WTC11 (cell line): ENCODE results near the gene SRGAP1. TPM values are rescaled to one million over a fixed set of nuclear protein-coding genes. Genes with fewer than 3 reads are reported as not detected.
"Not testable (repeated sequence)": the region's sequence is repeated elsewhere in the genome, so short reads cannot be mapped to it uniquely, and the experiment has no call there.

Experiments
- ATAC-seq: fragments of 200-7000 bp; cut with Tn5 transposase; 2 replicates; pipeline ENCODE4 v1.10.0; 2021; ENCODE audit warnings: mild to moderate bottlenecking, moderate library complexity
- CTCF ChIA-PET: fragments of 300-600 bp; sonication (Branson Sonifier 250); formaldehyde crosslinking; loops from one replicate; lab custom pipeline; 2021; ENCODE audit warnings: antibody characterized with exemption; lab: Charles Lee
- POLR2A ChIA-PET: fragments of 350-600 bp; sonication (Branson Sonifier 250); formaldehyde crosslinking; loops from one replicate; lab custom pipeline; 2021; ENCODE audit warnings: antibody characterized with exemption; lab: Charles Lee
- DNase-seq: peaks from one replicate; pipeline ENCODE4 v3.0.0; 2021; ENCODE audit warnings: low spot score
- H3K27ac Mint-ChIP-seq: 2 replicates; pipeline ENCODE4 v1.8.0; 2021; ENCODE audit warnings: mixed read lengths
- H3K27me3 Mint-ChIP-seq: 2 replicates; pipeline ENCODE4 v1.8.0; 2021; ENCODE audit warnings: low read depth, mild to moderate bottlenecking, moderate library complexity, mixed read lengths
- H3K36me3 Mint-ChIP-seq: 2 replicates; pipeline ENCODE4 v1.8.0; 2021; ENCODE audit warnings: mixed read lengths
- H3K4me1 Mint-ChIP-seq: 2 replicates; pipeline ENCODE4 v1.8.0; 2022; ENCODE audit warnings: mixed read lengths
- H3K4me3 Mint-ChIP-seq: 2 replicates; pipeline ENCODE4 v1.8.0; 2021; ENCODE audit warnings: mild to moderate bottlenecking, moderate library complexity, mixed read lengths
- H3K9me3 Mint-ChIP-seq: 2 replicates; pipeline ENCODE4 v1.8.0; 2021; ENCODE audit warnings: mixed read lengths
- ATF2 ChIP-seq: sonication (generic); formaldehyde crosslinking; IDR thresholded peaks from 2 replicates; pipeline ENCODE4 v1.8.1; 2022; ENCODE audit warnings: low read depth, missing genetic modification reagents, borderline replicate concordance
- CREB1 ChIP-seq: sonication (generic); formaldehyde crosslinking; IDR thresholded peaks from 2 replicates; pipeline ENCODE4 v1.8.0; 2023; ENCODE audit warnings: mild to moderate bottlenecking, missing genetic modification reagents
- ELF4 ChIP-seq: sonication (generic); formaldehyde crosslinking; IDR thresholded peaks from 2 replicates; pipeline ENCODE4 v1.8.1; 2022; ENCODE audit warnings: low read depth, mild to moderate bottlenecking, moderate library complexity, missing genetic modification reagents
- GABPB1 ChIP-seq: sonication (generic); formaldehyde crosslinking; IDR thresholded peaks from 2 replicates; pipeline ENCODE4 v1.8.1; 2023; ENCODE audit warnings: mild to moderate bottlenecking, missing genetic modification reagents
- MXD4 ChIP-seq: fragments of 250-450 bp; sonication (Bioruptor Pico); IDR thresholded peaks from 2 replicates; pipeline ENCODE4 v1.8.0; 2021; ENCODE audit warnings: mild to moderate bottlenecking, moderate library complexity, borderline replicate concordance
- MYBL2 ChIP-seq: sonication (generic); formaldehyde crosslinking; IDR thresholded peaks from 2 replicates; pipeline ENCODE4 v1.8.1; 2023; ENCODE audit warnings: mild to moderate bottlenecking, moderate library complexity, missing genetic modification reagents
- NR2C2 ChIP-seq: sonication (generic); formaldehyde crosslinking; IDR thresholded peaks from 2 replicates; pipeline ENCODE4 v1.8.0; 2022; ENCODE audit warnings: mild to moderate bottlenecking, missing genetic modification reagents
- OVOL2 ChIP-seq: fragments of 250-450 bp; sonication (Bioruptor Pico); IDR thresholded peaks from 2 replicates; pipeline ENCODE4 v1.9.0; 2021; ENCODE audit warnings: mild to moderate bottlenecking, borderline replicate concordance
- SOX15 ChIP-seq: fragments of 250-450 bp; sonication (Bioruptor Pico); IDR thresholded peaks from 2 replicates; pipeline ENCODE4 v1.9.0; 2021; ENCODE audit warnings: mild to moderate bottlenecking
- SP1 ChIP-seq: sonication (generic); formaldehyde crosslinking; conservative IDR thresholded peaks from 2 replicates; pipeline ENCODE4 v1.8.1; 2022; ENCODE audit warnings: missing genetic modification reagents
- ZNF263 ChIP-seq: sonication (generic); formaldehyde crosslinking; IDR thresholded peaks from 2 replicates; pipeline ENCODE4 v1.8.1; 2022; ENCODE audit warnings: low read depth, mild to moderate bottlenecking, moderate library complexity, missing genetic modification reagents
- total RNA-seq: library from RNA; stranded (reverse); gene quantifications from 3 replicates; pipeline ENCODE4 v1.2.3, GENCODE V29; 2021
- TF ChIP-seq, protein P1 (sequence below): fragments of 250-450 bp; sonication (Bioruptor Pico); IDR thresholded peaks from 2 replicates; pipeline ENCODE4 v1.9.0; 2021; ENCODE audit warnings: mild to moderate bottlenecking

Gene SRGAP1
- total RNA-seq, 1 experiment from 2014 or later, result 10.3 TPM

DNA sequence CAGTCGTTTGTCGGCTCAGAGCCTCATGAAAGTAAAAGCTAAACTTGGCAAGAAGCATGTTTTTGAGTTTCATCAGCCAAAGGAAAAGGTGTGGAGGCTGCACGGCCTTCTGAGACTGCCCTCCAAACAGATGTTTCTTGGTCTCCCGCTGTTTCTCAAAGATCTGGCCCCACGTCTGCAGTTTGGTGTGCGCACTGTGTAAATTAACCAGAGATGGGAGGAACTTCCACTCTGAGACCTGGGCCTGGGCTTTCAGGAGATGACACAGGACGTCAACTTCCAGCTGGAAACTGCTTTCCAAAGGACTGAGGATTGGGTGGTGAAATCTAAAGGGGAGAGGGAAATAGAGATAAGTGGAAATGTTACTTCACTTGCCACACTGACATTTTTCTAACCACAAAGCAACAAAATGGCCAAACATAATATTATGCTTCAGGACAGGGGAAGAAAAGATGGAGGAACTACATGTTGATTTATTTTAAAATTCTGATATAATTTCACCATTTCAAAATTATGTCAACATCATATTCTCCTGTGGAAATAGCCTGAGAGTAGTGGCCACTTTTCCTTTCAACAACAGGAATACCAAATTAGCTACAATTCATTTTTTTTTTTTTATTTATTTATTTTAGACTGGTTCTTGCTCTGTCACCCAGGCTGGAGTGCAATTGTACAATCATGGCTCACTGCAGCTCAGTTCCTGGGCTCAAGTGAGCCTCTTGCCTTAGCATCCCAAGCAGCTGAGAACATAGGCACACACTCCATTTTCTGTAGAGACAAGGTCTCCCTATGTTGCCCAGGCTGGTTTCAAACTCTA lies 350.0 kb downstream of the SRGAP1 start (continued):
- TF ChIP-seq SOX15 (no peak), MYBL2 (CRISPR knock-in tag) (no peak), GABPB1 (CRISPR knock-in tag) (no peak)

GRCh38 chr12:64195841-64196240 lies 351.3 kb downstream of the SRGAP1 start:
- POLR2A ChIA-PET, H3K27ac Mint-ChIP-seq, CTCF ChIA-PET, H3K9me3 Mint-ChIP-seq, ATAC-seq, H3K27me3 Mint-ChIP-seq, H3K4me1 Mint-ChIP-seq: not testable (repeated sequence)
- peak overlapping the region; percentile 72 for H3K4me3 Mint-ChIP-seq
- DNase-seq, result peak; percentile 61
- peaks cover 20% of the 10 kb centered on the region for H3K36me3 Mint-ChIP-seq

DNA sequence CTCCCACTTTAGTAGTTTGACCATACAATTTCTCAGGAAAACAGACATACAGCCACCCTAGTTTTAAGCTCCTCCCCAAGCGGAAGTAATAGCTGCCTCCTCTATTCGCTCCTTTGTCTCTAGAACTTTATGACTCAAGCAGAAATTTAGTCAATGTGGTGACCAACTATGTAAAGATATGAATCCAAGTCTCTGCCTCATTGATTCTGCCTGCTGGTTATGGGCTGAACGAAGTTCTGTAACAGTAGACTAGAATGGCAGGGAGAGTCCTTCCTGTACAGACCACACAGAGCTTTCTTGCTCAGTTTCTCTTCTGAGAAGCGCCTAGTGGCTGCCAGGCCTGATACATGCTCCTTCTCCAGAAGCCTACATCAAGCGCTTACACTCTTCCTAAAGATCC lies 358.5 kb downstream of the SRGAP1 start:
- Mint-ChIP-seq H3K36me3 (peaks cover 22% of the 10 kb centered on the region), H3K4me1 (no peaks in the 10 kb centered on the region), H3K27ac (no peak overlapping the region), H3K27me3 (no peaks in the 10 kb centered on the region), H3K9me3 (peaks cover 9% of the 10 kb centered on the region), H3K4me3 (no peak overlapping the region)
- ChIA-PET POLR2A (interaction anchor here (0.6 kb wide), 1 partner anchor 348 kb away, joined by 5 read pairs; no protein-coding TSS in a partner anchor), CTCF (no interaction called here)
- no peak for ATAC-seq
- no peak for DNase-seq
- TF ChIP-seq ATF2 (CRISPR knock-in tag), result no peak
- no peak for TF ChIP-seq OVOL2 (CRISPR knock-in tag)
- TF ChIP-seq, all 79 proteins: peak for 0

DNA sequence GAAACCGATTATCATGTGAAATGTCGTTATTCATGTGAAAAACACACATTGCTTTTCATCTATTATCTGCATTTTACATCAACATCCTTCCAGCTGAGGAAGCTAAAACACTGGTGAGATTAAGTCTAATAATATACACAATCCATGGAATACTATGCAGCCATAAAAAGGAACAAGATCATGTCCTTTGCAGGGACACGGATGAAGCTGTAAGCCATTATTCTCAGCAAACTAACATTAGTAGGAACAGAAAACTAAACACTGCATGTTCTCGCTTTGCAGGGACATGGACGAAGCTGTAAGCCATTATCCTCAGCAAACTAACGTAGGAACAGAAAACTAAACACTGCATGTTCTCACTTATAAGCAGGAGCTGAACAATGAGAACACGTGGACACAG lies 359.3 kb downstream of the SRGAP1 start:
- H3K27ac Mint-ChIP-seq, result no peak overlapping the region
- ATAC-seq (no peak), DNase-seq (no peak)
- H3K9me3 Mint-ChIP-seq, result peaks cover 9% of the 10 kb centered on the region
- no peaks in the 10 kb centered on the region for H3K4me1 Mint-ChIP-seq
- POLR2A ChIA-PET, result no interaction called here
- H3K36me3 Mint-ChIP-seq, result peaks cover 19% of the 10 kb centered on the region
- TF ChIP-seq MXD4 (CRISPR knock-in tag), result no peak
- TF ChIP-seq, all 79 proteins: peak for 0
- H3K27me3 Mint-ChIP-seq, result no peaks in the 10 kb centered on the region
- no peak overlapping the region for H3K4me3 Mint-ChIP-seq
- CTCF ChIA-PET, result no interaction called here

DNA sequence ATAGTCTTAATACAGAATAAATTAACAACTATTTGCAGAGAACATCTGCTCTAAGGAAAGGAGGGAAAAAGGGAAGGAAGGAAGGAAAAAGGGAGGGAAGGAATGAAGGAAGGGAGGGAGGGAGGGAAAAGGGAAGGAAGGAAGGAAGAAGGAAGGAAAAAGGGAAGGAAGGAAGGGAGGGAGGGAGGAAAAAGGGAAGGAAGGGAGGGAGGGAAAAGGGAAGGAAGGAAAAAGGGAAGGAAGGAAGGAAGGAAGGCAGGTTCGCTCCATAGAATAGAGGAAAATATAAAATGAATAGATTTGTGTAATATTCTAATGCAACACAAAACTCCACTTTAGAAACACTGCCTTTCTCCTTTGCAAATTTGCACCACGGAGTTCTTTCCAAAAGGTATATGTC lies 361.0 kb downstream of the SRGAP1 start:
- Mint-ChIP-seq H3K27ac (no peak overlapping the region), H3K4me3 (no peak overlapping the region), H3K4me1 (no peaks in the 10 kb centered on the region), H3K36me3 (peaks cover 19% of the 10 kb centered on the region), H3K9me3 (peaks cover 9% of the 10 kb centered on the region), H3K27me3 (no peaks in the 10 kb centered on the region)
- ATAC-seq, result no peak
- no peak for TF ChIP-seq SP1 (CRISPR knock-in tag)
- TF ChIP-seq CREB1, result no peak
- TF ChIP-seq MXD4 (CRISPR knock-in tag), result no peak
- no peak for TF ChIP-seq NR2C2 (CRISPR knock-in tag)
- no peak for TF ChIP-seq ZNF263
- TF ChIP-seq ELF4 (CRISPR knock-in tag), result no peak
- TF ChIP-seq, protein P1, sequence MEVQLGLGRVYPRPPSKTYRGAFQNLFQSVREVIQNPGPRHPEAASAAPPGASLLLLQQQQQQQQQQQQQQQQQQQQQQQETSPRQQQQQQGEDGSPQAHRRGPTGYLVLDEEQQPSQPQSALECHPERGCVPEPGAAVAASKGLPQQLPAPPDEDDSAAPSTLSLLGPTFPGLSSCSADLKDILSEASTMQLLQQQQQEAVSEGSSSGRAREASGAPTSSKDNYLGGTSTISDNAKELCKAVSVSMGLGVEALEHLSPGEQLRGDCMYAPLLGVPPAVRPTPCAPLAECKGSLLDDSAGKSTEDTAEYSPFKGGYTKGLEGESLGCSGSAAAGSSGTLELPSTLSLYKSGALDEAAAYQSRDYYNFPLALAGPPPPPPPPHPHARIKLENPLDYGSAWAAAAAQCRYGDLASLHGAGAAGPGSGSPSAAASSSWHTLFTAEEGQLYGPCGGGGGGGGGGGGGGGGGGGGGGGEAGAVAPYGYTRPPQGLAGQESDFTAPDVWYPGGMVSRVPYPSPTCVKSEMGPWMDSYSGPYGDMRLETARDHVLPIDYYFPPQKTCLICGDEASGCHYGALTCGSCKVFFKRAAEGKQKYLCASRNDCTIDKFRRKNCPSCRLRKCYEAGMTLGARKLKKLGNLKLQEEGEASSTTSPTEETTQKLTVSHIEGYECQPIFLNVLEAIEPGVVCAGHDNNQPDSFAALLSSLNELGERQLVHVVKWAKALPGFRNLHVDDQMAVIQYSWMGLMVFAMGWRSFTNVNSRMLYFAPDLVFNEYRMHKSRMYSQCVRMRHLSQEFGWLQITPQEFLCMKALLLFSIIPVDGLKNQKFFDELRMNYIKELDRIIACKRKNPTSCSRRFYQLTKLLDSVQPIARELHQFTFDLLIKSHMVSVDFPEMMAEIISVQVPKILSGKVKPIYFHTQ (CRISPR knock-in tag), result no peak
- TF ChIP-seq MYBL2 (CRISPR knock-in tag), result no peak
- ChIA-PET CTCF (interaction anchor here (0.7 to 1.2 kb wide), 2 partner anchors 352 to 361 kb away, joined by 3 read pairs; partner anchors contain the start of gene SRGAP1), POLR2A (no interaction called here)
- DNase-seq, result no peak
